ENCODE measurements around the gene SKIL.
"Not testable (repeated sequence)": the region's sequence is repeated elsewhere in the genome, so short reads cannot be mapped to it uniquely, and the experiment has no call there.

Gene SKIL

DNA sequence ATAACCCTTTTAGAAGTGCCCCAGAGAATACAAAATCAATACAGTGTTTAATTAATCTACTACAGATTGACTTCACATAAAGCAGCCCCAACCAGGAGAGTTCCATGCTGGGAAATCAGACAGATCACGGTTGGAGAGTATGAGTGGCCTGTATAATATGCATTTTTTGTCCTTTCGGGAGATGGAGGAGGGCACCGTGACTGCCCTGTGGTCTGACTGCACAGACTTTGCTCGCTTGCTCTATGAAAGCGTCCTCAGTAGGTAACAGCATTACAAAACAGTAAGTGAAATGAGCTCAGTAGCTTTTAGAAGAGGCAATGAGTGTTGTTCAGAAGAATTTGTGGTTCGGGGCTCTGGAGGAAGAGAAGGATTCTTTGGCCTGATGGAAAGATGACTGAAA is 34.2 kb upstream of the SKIL start:
- H3K4me3 ChIP-seq (ENCODE audit: control insufficient read depth, low read depth, low read length), result no peak overlapping the region
- no peak for DNase-seq (ENCODE audit: low read depth)
- TF ChIP-seq, protein P1, sequence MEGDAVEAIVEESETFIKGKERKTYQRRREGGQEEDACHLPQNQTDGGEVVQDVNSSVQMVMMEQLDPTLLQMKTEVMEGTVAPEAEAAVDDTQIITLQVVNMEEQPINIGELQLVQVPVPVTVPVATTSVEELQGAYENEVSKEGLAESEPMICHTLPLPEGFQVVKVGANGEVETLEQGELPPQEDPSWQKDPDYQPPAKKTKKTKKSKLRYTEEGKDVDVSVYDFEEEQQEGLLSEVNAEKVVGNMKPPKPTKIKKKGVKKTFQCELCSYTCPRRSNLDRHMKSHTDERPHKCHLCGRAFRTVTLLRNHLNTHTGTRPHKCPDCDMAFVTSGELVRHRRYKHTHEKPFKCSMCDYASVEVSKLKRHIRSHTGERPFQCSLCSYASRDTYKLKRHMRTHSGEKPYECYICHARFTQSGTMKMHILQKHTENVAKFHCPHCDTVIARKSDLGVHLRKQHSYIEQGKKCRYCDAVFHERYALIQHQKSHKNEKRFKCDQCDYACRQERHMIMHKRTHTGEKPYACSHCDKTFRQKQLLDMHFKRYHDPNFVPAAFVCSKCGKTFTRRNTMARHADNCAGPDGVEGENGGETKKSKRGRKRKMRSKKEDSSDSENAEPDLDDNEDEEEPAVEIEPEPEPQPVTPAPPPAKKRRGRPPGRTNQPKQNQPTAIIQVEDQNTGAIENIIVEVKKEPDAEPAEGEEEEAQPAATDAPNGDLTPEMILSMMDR (conservative IDR thresholded peaks at IDR 0.05; ENCODE audit: control insufficient read depth, insufficient read depth, low read depth, low read length), result no peak

DNA sequence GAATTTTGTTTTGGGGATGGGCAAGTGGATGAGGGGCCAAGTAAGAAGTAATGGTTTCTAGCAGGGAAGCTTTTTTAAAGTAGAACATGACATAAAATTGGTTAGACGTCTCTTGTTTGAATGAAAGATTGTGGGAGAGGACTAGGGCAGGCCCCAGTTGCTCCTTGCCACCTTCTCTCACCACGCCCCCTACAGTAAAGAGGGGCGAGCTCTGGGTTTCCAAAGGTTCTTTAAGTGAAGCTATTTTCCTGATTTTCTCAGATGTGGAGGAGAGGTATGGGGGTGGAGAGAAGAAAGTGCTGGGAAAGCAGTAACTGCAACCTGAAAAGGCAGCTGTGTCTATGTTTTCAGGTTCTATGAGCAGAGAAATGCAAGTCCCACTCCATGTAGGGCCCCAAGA is 32.6 kb upstream of the SKIL start:
- TF ChIP-seq, protein P1 (conservative IDR thresholded peaks at IDR 0.05; ENCODE audit: control insufficient read depth, insufficient read depth, low read depth, low read length), result no peak
- H3K4me3 ChIP-seq (ENCODE audit: control insufficient read depth, low read depth, low read length), result no peak overlapping the region
- no peak for DNase-seq (ENCODE audit: low read depth)

DNA sequence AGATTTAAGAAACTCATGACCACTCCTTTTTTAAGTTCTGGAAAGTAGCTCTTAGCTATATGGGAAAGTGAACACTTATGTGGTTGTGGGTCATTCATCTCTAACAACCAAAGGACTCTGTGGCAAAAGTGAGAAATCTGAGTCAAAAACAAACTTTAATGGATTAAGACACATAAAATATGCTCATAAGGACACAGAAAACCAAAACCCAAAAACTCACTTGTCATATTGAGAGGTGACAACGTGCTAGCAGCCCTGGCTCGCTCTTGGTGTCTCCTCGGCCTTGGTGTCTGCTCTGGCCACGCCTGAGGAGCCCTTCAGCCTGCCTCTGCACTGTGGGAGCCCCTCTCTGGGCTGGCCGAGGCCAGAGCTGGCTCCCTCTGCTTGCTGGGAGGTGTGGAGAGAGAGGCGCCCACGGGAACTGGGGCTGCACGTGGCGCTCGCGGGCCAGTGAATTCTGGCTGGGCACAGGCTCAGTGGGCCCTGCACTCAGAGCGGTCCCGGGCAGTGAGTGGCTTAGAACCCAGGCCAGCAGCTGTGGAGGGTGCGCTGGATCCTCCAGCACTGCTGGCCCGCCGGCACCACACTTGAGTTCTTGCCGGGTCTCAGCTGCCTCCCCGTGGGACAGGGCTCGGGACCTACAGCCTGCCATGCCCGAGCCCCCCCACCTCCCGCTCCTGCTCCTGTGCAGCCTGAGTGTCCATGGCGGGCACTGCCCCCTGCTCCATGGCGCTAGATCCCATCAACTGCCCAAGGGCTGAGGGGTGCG is 30.3 kb upstream of the SKIL start:
- H3K4me3 ChIP-seq (ENCODE audit: control insufficient read depth, low read depth, low read length), result no peak overlapping the region
- TF ChIP-seq, protein P1 (conservative IDR thresholded peaks at IDR 0.05; ENCODE audit: control insufficient read depth, insufficient read depth, low read depth, low read length), result no peak
- no peak for DNase-seq (ENCODE audit: low read depth)

DNA sequence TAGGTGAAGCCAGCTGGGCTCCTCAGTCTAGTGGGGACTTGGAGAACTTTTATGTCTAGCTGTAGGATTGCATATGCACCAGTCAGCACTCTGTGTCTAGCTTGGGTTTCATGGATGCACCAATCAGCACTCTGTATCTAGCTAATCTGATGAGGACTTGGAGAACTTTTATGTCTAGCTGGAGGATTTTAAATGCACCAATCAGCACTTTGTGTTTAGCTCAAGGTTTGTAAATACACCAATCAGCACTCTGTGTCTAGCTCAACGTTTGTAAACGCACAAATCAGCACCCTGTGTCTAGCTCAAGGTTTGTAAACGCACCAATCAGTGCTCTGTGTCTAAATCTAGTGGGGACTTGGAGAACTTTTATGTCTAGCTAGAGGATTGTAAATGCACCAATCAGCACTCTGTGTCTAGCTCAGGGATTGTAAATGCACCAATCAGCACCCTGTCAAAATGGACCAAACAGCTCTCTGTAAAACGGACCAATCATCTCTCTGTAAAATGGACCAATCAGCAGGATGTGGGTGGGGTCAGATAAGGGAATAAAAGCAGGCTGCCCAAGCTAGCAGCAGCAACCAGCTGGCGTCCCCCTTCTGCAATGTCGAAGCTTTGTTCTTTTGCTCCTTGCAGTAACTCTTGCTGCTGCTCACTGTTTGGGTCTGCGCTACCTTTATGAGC is 29.5 kb upstream of the SKIL start:
- not testable (repeated sequence) for H3K4me3 ChIP-seq (ENCODE audit: control insufficient read depth, low read depth, low read length); DNase-seq (ENCODE audit: low read depth)

DNA sequence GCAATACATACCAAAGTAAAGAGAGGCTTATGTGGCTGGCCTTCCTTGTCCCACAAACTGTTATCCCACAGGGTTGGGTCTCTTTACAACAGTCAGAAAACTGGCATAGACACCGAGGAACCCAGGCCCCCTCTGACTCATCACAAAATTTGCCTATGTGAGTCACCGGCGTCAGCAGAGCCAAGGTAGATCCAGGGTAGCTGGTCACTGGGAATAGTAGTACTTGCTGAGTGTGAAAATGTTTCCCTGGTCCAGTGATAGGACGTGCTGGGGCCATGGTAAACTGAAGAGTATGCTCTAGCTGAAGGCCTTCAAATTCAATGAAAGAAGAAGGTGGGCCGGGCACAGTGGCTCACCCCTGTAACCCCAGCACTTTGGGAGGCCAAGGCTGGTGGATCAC is 27.1 kb upstream of the SKIL start:
- TF ChIP-seq, protein P1 (conservative IDR thresholded peaks at IDR 0.05; ENCODE audit: control insufficient read depth, insufficient read depth, low read depth, low read length), result no peak
- H3K4me3 ChIP-seq (ENCODE audit: control insufficient read depth, low read depth, low read length), result no peak overlapping the region
- DNase-seq (ENCODE audit: low read depth), result peak; percentile 48

DNA sequence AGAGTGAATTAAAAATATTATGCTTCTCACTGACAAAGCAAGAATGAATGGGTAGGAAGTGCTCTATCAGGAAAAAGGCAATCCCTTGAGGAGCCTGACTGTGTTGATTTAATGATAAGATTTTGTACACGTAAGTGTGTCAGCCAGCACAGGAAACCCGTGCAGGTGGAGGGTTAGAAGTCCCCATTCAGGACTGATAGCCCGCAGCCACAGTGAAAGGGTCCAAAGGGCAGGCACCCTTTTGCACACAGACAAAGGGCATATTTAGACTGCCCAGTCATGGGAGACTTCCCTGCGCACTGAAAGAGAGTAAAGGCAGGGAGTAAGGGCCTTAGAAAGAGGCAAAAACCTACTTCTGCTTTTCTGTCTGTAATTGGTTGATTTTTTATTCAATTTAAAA is 26.4 kb upstream of the SKIL start:
- TF ChIP-seq, protein P1 (conservative IDR thresholded peaks at IDR 0.05; ENCODE audit: control insufficient read depth, insufficient read depth, low read depth, low read length), result no peak
- no peak overlapping the region for H3K4me3 ChIP-seq (ENCODE audit: control insufficient read depth, low read depth, low read length)
- DNase-seq (ENCODE audit: low read depth), result no peak

DNA sequence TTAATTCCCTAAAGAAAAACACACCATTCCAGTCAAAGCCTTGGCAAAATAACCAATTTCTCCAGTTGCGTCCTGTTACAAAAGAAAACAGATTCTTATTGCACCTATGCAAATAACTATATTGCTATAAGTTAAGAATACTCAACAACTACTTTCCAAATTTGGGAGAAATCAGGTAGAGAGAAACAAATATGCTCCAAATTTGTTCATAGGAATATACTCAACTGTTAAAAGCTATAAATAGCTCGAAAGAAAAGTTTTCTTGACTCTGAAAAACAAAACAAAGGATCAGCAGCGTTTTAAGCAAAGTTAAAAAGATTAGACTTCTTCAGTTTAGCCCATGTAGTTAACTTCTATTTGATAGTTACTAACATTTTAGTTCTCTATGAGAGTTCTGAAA is 20.1 kb upstream of the SKIL start:
- TF ChIP-seq, protein P1 (conservative IDR thresholded peaks at IDR 0.05; ENCODE audit: control insufficient read depth, insufficient read depth, low read depth, low read length), result no peak
- H3K4me3 ChIP-seq (ENCODE audit: control insufficient read depth, low read depth, low read length), result no peak overlapping the region
- DNase-seq (ENCODE audit: low read depth), result no peak

All from fibroblast of mammary gland (primary cell).